ENCODE data around the gene OSBPL10.

OSBPL10 gene

DNA sequence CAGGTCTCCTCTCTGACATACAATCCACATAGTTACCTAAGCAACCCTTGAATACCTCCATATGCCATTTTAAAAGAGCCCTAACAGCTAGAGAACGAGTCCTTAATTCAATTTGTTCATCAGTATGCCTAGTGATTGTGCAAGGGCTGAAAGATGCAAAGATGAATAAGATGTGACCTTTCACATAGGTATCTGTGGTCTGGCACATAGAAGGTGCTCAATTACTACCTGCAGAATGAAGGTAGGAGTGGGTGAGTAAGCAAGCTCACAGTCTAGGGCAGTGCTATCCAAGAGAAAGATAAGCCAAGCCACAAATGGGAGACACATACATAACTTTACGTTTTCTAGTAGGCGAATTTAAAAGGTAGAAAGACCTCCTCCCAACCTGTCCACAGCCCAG lies 157.9 kb downstream of the OSBPL10 start:
- in situ Hi-C loops (cut with HindIII; ENCODE audit: low sequenced_read_pairs) = no loop called here

DNA sequence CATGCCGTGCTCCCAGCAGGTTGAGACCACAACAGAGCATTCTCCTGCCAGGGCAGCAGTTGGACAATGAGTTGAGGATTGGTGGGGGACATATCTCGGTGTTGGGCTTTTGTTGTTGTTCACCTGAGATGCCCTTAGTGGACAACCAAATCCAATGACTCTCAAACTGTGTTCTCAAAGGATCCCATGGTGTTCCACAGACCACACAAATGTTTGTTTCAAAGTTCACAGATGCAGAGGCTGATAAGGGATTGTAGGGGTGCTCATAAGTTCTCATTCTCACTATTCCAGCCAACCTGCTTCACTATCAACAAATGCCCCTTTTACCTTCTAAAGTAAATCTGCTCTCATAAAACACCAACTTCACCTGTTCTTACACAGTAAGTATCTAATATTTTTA lies 159.9 kb downstream of the OSBPL10 start:
- in situ Hi-C loops (cut with HindIII; ENCODE audit: low sequenced_read_pairs) = no loop called here

DNA sequence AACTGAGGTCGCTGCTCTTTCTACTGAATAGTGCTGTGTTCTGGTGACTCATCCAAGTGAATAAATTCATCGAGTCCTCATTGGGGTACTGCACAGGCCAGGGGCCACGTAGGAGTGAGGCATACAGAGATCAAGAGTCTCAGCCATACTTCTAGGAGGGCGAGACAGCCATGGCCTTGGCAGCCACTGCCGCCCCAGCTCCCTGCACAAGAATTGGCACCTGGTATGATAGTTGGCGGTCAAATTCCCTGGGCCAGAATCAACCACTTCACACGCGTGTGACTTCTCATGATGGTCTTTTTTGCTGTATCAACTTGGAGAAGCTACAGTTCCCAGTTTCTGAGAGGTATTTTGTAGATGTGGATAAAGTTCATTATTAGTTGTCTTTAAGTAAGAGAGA lies 161.6 kb downstream of the OSBPL10 start:
- in situ Hi-C loops (cut with HindIII; ENCODE audit: low sequenced_read_pairs) = no loop called here

DNA sequence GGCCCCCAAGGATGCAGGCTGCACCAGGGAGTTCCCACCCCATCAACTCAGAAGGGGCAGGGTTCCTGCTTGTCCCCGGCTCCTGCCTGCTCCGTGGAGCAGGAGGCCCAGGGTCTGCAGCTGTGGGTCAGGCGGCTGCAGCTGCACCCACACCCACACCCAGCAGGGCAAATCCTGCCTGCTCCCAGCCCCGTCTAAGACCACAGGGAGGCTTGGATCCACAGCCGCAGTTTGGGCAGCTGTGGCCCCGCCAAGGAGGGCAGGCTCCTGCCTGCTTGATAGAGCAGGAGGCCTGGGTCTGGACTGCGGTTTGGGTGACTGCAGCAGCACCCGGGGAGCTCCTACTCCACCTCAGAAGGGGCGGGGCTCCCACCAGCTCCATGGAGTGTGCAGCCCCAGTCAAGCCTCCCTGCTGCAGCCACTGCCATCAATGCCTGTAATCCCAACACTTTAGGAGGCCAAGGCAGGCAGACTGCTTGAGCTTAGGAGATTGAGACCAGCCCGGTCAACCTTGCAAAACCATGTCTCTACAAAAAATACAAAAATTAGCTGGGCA lies 163.6 kb downstream of the OSBPL10 start:
- in situ Hi-C loops (cut with HindIII; ENCODE audit: low sequenced_read_pairs) = no loop called here

DNA sequence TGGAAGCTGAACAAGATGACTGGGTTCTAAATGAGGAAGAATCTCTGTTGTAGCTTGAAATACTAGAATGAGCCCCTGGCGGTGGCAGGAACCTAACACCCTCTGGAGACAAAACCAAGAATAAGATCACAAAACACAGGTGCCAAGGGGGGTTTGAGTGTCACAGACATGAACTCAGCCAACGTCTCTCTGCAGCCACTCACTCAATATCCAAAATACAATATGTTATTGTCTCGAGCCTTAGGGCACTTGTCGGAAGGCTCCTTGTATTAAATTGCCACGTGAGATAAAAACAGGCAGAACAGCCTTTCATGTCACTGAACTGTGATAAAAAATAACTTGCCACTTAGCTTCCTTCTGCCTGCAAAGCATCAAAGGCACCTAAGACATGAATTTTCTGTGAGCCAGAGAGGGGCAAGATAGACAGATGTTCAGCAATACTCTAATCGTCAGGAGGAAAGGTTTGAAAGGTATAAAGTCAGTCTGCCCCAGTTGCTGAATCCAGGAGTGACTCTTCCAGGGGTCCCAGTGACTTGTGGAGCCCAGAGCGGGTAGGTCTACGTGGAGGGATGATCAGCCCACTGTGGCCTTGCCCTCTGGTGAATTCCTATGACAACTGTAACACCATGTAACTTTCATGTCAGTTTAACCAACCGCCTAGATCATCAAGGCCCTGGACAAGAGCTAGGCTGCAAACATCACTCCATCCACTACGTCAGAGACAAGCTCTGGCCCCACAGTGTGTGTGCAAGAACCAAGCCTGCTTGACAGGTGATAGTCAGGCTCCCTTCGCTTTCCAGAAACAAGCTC lies 165.2 kb downstream of the OSBPL10 start:
- in situ Hi-C loops (cut with HindIII; ENCODE audit: low sequenced_read_pairs) = no loop called here

DNA sequence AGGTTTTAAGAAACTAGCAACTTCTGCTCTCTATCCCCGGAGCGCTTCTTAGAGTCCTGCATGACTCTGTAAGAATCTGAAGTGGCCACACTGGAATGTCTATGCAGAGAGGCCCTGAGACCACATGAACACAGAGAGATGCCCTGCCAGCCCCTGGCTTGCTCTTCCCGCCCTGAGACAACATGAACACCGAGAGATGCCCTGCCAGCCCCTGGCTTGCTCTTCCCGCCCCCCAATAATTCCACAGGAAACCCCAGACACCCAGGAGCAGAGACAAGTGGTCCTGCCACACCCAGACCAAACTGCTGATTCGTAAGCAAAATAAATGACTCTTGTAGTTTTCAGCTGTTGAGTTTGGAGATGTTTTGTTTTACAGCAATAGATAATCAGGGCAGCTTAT lies 166.1 kb downstream of the OSBPL10 start:
- in situ Hi-C loops (cut with HindIII; ENCODE audit: low sequenced_read_pairs) = no loop called here

DNA sequence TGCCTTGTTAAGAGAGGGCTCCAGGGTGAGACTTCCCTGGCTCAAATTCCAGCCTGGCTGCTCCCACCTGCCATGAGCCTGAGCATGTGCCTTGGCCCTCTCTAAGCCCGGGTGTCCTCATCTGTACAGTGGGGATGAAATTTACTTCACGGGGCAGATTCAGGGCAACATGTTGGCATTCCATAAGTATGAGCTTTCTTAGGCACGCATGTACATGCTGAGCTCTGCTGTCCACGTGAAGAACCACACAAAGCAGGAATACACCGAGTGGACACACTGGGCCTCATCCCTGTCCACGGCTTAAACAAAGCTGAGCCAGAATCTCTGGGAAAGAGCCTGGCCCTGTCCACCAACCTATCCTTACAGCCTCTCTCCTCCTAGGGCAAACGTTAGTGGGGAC lies 167.4 kb downstream of the OSBPL10 start:
- in situ Hi-C loops (cut with HindIII; ENCODE audit: low sequenced_read_pairs) = no loop called here

DNA sequence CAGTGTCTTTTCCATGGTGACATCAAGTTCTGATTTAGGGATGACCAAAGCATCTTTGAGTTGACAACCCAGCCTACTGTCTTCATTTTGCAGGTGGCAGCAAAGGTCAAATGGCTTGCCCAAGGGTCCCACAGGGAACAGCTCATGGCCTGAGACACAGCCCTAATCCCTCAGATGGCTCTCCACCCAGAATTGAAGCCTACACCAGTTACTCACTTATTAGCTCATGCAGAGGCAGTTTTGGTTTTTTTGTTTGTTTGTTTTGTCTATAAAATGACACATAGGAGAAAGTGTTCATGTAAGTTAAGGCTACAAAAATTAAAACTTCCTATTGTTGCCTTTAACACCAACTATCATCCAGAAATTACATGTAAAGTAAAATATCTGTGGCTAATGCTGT lies 167.9 kb downstream of the OSBPL10 start:
- in situ Hi-C loops (cut with HindIII; ENCODE audit: low sequenced_read_pairs) = no loop called here

DNA sequence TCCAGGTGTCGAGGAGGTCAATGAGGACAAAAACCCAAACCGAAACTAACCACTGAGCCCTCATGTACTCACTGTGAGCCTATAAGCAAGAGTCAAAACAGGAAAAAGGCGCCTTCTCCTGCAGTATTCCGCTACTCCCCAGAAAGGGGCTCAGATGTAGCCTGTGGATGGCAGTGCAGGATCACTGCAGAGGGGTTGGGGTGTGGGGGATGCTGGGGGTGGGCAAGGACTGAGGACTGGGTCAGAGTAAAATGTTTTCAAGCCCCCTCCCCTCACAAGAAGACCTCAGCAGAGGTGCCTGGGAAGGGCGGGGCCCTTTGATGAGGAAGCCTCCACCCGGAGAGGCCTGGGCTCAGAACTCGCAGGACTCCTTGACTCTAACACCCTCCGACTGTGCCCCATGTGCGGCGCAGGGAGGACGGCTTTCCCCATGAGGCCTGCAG lies 170.1 kb downstream of the OSBPL10 start:
- in situ Hi-C loops (cut with HindIII; ENCODE audit: low sequenced_read_pairs) = no loop called here

DNA sequence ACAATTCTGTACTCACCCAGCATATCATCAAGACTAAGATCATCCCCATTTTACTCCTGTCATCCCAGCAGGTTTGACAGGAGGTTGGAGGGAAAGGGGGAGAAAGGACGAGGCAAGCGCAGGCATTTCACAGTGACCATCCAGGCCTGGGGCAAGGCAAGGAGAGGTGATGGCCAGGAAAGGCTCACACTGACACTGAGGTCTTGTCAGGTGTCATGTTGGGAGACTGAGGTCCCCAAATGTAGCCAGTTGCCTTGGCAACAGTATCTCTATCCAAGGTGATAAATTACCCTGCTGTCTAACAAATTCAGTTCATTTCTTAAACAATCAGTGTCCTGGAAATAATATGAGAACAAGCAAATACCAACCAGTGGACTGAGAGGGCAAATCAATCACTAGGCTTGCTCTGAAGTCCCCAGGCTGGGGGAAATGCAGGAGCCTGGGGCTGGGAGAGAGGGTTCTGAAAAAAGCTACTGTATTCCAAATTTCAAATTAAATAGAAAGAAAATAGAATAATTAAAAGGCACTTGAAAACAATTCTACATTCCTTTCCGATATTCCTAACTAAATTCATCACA lies 172.8 kb downstream of the OSBPL10 start:
- in situ Hi-C loops (cut with HindIII; ENCODE audit: low sequenced_read_pairs) = no loop called here

DNA sequence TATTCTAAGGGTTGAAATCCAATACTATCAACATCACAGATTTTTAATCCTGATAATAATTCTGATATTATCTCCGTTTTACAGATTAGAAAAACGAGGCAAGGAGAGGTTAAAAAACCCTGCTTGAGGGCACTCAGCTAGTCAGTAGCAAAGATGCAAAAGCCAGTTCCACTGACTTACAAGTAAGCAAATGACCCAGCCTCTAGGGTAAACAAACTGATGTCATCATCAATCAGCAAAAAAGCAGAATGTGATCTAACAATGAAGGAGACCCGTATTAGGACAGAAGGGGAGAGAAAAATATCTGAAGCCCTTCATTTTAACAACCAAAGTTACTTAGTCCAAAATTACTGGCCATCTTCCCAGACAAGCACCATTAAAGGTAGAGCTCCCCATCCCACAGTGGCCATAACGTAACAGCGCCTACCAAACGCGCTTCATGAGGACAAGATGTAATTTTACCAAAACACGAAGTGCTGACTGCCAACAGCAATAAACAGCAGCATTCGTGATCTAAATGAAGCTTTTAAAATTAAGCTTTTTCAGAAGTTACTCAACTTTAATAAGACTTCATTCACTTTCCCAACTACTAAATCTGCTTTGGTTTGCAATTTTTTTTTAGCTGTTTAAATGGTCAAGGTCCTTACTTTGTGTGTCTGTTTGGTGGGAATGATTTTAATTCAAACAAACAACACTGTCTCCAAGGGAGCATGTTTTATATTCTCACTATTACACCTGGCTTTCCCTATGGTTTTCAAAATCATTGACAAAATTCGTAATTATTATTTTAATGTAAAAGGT lies 176.6 kb downstream of the OSBPL10 start:
- in situ Hi-C loops (cut with HindIII; ENCODE audit: low sequenced_read_pairs) = no loop called here

DNA sequence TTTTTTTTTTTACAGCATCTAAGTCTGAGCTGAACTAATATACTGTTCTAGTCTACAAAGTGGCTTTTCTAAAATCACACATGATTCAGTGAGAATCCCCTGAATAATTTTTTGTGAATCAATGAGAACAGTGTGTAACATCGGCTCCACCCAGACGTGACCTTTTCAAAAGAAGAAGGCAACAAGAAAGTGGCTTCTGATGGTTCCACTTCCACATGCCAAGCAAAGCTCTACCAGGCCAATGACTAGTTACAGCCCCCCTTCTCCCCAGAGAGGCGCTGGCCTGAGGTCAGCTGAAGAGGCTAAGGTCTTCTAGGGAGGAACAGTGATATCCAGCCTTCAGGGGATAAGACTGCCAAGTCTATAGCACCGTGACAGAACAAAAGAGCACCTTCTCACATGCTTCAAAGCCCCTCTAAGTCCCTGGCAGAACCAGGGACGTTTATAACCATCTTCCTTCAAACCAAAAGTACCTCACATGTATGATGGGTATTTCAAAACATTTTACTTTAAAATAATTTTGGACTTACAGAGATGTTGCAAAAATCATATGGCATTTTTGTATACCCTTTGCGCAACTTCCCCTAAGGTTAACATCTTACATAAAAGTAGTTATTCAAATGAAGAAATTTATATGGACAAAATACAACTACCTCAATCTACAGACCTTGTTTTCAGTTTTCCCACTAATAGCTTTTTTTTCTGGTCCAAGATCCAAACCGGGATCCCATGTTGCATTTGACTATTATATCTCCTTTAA lies 177.9 kb downstream of the OSBPL10 start:
- in situ Hi-C loops (cut with HindIII; ENCODE audit: low sequenced_read_pairs) = no loop called here

DNA sequence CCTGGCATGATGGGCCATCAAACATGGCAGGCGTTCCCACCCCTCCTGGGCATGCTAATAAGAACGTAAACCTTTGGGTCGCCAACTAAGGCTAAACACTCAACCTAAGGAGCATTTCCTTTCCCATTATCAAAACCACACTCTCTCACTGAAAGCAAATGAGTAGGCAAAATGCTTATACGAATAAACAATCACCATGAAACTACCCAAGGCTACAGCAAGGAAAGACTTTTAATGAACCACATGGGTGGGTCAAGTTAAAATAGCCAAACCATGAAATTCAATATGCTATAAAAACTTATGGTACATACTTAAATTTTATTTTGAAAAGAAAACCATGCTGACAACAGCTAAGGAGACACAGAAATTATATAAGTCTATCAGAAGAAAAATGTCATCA lies 180.6 kb downstream of the OSBPL10 start:
- in situ Hi-C loops (cut with HindIII; ENCODE audit: low sequenced_read_pairs) = no loop called here

DNA sequence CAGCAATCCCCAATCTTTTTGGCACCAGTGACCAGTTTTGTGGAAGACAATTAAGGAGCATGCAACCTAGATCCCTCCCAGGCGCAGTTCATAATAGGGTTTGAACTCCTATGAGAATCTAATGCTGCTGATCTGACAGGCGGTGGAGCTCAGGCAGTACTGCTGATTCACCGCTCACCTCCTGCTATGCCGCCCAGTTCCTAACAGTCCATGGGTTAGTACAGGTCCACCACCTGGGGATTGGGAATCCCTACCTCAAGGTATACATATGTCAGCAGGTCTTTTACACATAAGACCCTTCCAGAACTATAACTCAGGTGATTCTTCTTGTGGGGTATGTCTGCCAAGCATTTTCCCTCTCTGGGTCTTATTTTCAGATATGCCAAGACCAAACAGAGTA lies 182.2 kb downstream of the OSBPL10 start:
- in situ Hi-C loops (cut with HindIII; ENCODE audit: low sequenced_read_pairs) = no loop called here

DNA sequence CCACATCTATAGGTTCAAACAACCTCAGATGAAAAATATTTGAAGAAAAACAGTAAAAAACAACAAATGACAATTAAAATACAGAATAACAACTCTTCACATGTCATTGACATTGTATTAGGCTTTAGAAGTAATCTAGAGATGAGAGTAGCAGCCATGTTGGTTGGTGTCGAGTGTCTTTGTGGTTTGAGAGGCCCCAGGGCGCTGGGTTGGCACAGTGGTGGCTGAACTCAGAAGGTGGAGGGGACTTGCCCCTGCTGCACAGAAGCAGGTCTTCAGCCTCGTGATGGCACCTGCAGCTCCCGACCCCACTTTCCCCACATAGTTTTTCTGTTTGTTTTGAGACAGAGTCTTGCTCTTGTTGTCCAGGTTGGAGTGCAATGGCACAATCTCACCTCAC lies 187.2 kb downstream of the OSBPL10 start:
- in situ Hi-C loops (cut with HindIII; ENCODE audit: low sequenced_read_pairs) = no loop called here

DNA sequence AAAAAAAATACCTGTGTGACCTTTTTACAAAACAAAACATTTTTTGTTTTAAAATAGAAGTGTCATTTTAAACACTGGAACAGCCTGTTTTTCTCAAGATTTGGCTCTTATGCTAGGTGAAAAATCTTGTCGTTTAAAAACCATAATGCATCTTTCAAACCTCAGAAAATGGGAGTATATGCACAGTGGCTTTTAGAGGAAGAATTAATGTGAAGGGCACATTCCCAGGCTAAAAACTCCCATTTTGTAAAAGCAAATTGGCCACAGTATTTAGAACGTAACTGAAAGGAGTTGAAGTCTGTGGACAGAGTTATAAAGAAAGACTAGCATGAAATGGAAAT lies 190.0 kb downstream of the OSBPL10 start:
- in situ Hi-C loops (cut with HindIII; ENCODE audit: low sequenced_read_pairs) = no loop called here

DNA sequence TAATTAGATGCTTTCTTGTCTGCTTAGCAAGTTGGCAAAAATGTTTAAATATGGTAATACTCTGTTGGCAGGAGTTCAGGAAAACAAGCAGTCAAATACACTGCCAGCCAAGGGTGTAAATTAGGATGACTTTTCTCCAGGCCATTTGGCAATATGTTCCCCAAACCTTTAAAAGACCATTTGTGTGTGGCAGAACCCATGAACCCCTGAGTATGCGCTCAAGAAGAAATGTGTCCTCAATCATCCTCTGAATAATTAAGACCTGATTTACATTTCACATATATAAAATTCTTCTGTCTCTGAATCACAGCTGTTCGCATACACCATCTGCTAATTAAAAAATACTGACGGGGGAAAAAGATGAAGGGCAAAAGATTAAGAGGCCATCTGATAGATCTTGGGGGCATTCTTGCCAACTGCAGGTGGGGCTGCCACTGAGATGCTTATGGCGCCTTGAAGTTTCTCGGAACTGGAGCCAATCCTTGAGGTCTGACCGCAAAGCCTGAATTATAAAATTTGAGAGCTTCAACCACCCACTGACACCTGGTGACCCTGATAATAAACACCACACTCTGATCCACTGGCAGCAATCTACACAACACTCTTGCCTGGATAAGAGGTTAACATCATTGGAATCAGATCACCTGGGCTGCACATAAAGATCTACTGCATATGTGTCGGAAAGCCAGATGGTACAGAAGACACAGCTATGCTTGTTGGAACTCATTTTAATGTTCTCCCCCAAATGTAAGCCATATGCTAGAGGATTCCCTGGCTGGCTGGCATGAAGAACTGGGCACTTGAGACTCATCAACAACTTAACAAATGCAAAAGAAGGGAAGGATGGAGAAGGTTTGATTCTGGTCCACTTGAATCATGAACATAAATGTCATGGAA lies 190.6 kb downstream of the OSBPL10 start:
- in situ Hi-C loops (cut with HindIII; ENCODE audit: low sequenced_read_pairs) = no loop called here

DNA sequence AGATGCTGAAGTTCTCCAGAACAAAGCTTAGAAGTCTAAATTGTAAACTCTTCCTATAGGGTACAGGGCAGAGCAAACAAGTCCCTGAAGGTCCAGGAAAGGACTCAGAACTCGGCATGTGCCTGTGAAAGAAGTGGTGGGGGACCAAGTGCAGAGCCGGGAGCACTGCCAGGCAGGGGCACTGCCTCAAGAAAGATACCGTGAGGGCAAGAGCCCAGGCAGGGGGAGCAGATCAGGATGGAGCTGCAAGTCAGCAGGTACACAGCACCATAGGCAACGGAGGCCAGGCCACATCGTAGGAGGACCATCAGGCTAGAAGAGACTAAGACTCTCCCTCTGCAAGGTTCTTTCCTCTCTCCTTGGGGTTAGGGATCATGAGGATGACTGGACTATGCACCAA lies 191.6 kb downstream of the OSBPL10 start:
- in situ Hi-C loops (cut with HindIII; ENCODE audit: low sequenced_read_pairs) = loop anchor here (5.0 kb wide), 1 partner anchor 48 kb away; no protein-coding TSS in a partner anchor

DNA sequence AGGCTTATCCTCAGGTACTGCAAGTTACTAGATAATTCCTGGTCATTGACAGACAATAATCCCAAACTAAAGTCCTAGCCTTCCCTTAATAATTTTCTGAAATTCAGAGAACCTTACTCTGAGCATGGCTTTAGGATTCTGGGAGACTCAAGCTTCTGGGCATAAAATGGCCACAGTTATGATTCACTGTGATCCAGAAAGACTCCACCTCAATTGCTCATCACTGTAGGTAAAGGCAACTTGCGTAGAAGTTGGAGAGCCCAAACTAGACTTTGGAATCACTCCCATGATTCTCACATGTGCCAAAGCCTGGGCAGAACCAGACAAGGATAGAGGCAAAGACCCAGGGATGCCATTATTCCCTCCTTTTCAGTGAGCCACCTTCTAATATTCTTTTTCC lies 195.3 kb downstream of the OSBPL10 start:
- in situ Hi-C loops (cut with HindIII; ENCODE audit: low sequenced_read_pairs) = loop anchor here (5.0 kb wide), 1 partner anchor 52 kb away; no protein-coding TSS in a partner anchor

DNA sequence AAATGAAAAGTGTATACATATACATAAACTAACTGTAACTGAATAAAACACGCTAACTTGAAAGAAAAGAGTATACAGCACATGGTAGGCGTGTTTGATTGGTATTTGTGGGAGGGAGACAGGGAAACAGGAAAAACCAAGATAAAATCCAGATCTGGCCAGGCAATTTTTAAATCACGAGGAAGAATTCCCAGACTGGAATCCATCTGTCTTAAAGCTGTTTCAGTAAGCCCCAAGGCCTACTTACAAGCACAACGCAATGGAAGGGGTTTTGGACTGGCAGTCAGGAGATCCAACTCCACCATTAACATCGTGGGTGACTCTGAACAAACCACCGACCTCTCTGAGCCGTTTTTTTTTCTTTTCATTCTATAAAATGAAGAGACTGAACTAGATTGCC lies 195.8 kb downstream of the OSBPL10 start:
- in situ Hi-C loops (cut with HindIII; ENCODE audit: low sequenced_read_pairs) = loop anchor here (5.0 kb wide), 1 partner anchor 52 kb away; no protein-coding TSS in a partner anchor

All from endothelial cell of hepatic sinusoid (primary cell).